SW480 (cell line): ENCODE measurements around the gene TTC39A.
A peak's percentile ranks its signal among the peaks of the same experiment; 100 is the strongest.

ENCODE experiments used
- DNase-seq: peaks from one replicate; pipeline ENCODE4 v3.0.0-alpha.2; 2016; ENCODE audit warnings: low spot score

Gene TTC39A

GRCh38 chr1:51297401-51298321 lies 32.7 kb downstream of the TTC39A start:
- DNase-seq: no peak

GRCh38 chr1:51296383-51297357 lies 33.7 kb downstream of the TTC39A start:
- peak; percentile 71 for DNase-seq

- no peak for DNase-seq
Observed at GRCh38 chr1:51295926-51296325, 34.4 kb downstream of the TTC39A start.

- no peak for DNase-seq
Observed at GRCh38 chr1:51294566-51295184, 35.7 kb downstream of the TTC39A start.

DNA sequence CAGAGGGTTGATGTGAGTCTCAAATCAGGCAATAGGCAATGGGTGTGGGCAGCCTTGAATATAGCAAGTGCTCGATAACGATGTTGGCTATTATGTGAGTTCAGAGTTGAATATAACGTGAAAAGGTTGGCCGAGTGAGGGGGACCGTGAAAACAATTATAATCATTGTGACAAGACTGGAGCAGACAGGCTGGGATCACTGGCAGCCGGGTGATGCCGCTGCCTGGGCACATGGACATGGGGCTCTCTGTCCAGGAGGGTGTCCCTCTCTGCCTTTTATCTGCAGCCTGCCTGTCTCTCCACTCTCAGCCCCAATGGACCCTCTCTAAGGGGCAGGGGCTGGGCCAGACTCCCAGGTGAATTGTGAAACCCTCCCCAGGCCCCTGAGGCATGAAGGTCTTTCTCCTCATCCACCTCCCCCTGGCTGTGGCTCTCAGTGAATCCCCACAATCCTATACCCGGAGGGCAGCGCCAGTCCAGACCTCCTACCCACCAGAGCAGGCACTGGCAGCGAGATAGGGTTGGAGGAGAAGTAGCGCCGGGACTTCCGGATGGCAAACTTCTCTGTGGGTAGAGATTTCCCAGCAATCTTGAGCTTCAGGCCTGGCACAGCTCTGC lies 36.4 kb downstream of the TTC39A start:
- no peak for DNase-seq

DNA sequence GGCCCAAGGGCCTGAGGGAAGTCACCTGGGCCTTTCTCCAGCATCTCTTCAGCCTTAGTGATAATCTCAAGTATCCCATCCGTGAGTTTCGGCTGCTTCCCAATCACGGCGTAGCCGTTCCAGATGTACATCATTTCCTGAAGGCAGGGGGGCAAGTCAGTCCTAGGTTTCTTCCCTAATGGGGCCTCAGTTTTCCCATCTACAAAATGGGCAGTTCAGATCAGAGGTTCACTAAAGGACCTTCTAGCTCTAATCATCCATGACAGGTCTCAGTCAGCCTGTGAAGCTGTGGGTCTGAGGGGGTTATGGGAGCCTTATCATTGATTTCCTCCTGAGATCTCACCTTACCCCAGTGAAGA lies 39.9 kb downstream of the TTC39A start:
- no peak for DNase-seq

DNA sequence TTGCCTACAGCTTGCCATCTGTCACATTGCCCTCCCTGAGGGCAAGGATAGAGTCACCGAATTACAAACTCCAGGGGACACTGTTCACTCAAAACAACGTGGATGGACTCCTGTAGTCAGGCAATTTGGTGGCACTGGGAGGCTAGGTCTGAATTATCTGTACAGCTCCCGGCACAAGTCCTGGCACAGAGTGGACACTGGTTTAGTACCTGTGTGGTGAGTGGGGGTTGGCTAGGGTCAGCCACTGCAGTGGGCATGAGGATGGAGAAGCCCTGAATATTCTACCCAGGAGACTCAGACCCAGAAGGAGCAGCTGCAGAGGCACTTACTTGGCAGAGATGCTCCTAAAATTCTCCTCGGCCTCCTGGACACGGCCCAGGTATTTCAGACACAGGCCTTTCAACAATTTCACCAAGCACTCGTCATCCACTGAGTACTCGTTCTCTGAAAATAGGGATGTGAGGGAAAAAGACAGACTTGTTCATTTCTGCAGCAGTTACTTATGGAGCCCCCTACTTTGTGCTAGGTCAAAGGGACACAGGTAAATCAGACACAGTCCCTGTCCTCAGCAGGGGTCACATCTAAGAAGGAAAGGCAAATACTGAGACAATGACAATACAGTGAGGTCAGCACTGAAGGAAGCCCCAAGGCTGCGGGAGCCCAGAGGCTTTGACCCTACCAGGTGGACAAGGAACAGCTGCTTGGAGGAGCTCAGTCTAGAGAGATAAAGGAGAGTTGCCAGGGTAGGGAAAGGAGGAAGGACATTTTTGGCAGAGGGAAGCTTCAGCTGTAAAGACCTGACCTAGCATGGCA lies 40.5 kb downstream of the TTC39A start:
- no peak for DNase-seq

DNA sequence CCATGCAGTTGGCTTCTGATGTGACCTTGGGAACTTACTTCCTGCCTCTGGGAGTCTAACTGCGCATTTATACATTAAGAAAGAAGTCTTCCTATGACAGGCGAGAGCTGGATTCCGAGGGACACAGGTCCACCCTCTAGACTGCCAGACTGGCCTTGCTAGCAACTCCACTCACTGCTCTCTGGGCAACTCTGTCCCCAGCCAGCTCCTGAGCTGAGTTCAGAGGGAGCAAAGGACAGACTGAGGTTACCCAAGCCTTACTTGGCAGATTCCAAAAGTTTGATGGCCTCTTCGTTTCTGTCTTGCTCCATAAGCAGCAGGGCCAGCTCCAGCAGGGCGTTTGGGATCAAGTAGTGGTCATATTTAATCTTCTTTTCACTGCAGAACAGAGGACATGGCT lies 41.8 kb downstream of the TTC39A start:
- no peak for DNase-seq

DNA sequence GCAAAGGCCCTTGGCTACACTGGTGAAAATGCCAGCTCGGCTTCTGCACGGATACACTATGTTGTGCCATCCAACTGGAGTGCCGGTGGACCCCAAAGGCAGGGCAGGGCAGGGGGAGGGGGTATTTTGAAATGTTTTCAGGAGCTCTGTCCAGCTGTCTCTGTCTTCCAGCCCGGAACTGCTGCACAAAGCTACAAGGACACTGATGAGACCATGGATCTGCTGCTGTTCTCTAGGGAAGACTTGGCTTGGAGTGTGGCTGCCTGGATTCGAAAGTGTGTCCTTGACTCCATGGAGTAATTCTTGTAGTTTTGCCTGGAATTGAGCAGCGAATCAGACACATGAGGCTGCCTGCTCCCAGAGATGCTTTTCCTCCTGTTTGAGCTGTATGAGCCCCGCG lies 42.4 kb downstream of the TTC39A start:
- DNase-seq: no peak

DNA sequence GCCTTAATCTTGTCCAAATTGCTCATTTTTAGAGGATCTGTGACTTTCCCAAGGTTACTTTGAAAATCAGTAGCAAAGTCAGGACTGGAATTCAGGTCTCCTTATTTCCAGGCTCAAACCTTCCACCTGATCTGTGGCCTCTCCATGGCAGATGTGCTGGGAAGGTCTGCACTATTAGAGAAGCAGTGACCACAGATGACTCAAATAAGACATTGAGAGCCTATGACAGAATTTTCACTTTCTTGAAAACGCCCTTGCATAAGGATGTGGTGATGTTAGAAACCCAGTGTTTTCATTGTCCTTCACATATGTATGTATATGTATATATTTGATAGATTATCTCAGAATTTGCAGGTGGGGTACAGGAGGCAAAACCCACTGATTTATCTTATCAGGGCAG lies 45.3 kb downstream of the TTC39A start:
- DNase-seq: no peak

DNA sequence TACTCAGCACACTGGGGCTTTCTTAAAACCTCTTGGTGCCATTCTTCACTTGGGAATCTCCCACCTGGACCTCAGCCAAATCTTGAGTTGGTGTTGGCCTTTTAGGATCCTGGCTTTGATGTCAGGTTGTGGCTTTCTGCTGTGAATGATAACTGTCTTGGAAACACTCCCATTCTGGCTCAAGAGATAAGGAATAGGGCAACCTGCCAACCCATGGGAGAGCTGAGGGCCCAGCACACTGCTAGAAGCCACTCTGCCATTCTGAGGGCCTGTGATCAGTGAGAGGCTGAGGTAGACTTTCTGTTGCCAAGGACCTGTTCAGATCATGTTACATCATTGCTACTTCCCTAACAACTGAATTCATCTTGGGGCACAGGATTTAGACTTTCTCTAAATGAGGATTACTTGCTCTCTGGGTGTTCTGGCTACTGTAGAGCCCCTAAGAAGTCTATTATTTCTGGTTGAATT lies 45.8 kb downstream of the TTC39A start:
- peak; percentile 67 for DNase-seq

DNA sequence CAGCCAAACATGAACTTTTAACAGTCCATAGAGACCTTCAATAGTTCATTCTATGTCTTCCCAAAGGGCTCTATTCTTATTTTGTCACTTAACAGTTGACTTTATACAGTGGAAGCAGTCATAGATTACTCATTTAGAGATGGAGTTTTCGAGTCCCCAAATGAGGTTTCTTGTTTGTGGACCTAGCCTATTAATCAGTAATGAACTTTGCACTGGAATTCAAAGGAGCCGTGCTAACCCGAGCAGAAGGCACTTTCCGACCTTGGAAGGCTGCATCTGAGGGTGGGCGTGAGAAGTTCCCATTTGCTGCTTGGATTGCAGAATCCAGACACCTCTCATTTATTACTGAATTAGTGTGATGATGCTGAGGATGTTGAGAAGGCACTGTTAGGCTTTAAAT lies 46.4 kb downstream of the TTC39A start:
- no peak for DNase-seq

GRCh38 chr1:51282605-51283004 lies 47.8 kb downstream of the TTC39A start:
- no peak for DNase-seq

DNA sequence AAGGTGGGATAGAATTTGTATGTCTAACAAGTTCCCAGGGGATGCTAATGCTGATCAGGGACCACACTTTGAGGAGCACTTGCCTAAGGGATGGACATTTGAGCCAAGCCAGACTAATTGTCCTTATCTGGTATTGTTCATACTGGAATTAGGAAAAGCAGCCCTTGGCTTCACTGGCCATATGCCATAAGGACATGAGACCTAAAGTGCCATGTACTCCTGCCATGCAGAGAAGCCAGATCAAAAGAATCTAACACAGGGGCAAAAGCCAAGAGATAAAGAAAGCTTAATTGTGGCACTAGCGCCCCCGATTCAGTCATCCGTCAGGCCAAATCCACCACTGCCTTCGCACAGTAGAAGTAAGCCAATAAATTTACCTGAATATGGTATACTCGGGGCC lies 48.6 kb downstream of the TTC39A start:
- DNase-seq: no peak

GRCh38 chr1:51280321-51280978 lies 49.9 kb downstream of the TTC39A start:
- no peak for DNase-seq

GRCh38 chr1:51276286-51276685 lies 54.1 kb downstream of the TTC39A start:
- no peak for DNase-seq

DNA sequence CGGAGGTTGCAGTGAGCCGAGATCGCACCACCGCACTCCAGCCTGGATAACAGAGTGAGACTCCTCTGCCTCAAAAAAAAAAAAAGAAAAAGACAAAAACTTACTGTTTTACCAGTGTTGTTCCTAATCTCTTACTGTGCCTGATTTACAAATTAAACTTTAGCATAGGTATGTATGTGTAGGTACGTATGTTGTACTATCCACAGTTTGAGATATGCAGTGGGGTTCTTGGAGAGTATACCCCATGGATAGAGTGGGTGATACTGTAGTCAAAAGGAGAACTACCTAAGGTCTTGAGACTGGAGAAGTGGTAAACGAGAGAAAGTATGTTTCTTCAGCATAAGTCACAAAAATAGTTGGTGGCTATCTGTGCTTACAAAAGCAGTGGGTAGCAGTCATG lies 55.7 kb downstream of the TTC39A start:
- no peak for DNase-seq

DNA sequence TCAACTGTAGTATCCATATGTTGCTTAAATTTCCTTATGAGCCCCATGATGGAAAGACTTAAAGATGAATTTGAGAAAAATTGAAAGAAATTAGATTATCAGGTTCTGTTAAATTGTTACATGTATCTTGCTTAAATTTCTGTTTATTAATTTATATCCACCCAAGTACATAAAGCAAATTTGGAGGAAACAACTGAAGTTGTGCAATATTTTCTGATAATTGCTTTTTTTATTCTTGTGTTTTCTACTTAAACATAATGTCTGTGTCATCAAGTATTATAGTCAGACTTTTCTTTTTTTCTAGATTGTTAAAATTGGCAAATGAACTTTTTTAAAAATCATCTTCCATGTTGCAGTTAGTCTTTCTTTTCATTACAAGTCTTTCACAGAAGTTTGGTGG lies 57.4 kb downstream of the TTC39A start:
- DNase-seq: no peak

DNA sequence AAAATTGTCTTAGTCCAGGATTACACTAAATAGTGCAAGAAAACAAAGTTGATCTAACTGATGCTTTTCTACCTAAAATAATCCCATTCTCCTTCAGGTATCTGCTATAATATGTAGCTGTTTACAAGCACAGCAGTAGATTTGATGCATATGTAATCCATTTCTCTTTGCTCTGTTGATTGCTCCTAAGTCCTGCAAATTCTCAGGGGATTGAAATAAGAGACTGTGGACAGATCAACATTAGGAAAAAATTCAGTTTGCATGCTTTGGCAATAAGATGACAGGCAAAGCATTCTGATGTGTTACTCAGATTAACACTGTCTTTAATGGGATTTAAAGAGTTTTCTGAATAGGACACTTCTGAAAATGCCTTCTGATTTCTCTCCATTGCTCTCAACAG lies 59.6 kb downstream of the TTC39A start:
- no peak for DNase-seq

GRCh38 chr1:51268634-51269033 lies 61.7 kb downstream of the TTC39A start:
- no peak for DNase-seq

DNA sequence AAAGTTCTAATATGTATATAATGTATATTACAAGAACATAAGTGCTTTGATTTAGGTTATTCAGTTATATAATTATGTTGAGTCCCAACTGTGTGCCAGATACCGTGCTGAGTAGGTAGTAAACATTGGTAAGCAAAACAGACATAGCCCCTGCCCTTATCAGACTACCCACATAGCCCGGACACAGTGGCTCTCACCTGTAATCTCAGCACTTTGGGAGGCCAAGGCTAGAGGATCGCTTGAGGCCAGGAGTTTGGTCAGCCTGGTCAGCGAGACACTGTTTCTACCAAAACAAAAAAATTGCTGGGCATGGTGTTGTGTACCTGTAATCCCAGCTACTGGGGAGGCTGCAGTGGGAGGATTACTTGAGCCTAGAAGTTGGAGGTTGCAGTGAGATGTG lies 63.6 kb downstream of the TTC39A start:
- no peak for DNase-seq
